Retina (tissue), 1 donor: ENCODE data around the gene FNDC3B.
"Not testable (repeated sequence)": the region's sequence is repeated elsewhere in the genome, so short reads cannot be mapped to it uniquely, and the experiment has no call there.

ENCODE experiments used
- DNase-seq: peaks from one replicate; pipeline ENCODE4 v3.0.0-alpha.2; 2016

Gene FNDC3B

GRCh38 chr3:172246107-172246844 lies 206.9 kb downstream of the FNDC3B start:
- DNase-seq, result no peak

GRCh38 chr3:172247525-172248274 lies 208.3 kb downstream of the FNDC3B start:
- no peak for DNase-seq

GRCh38 chr3:172249039-172249438 lies 209.7 kb downstream of the FNDC3B start:
- no peak for DNase-seq

GRCh38 chr3:172251211-172251610 lies 211.8 kb downstream of the FNDC3B start:
- no peak for DNase-seq

GRCh38 chr3:172253200-172253599 lies 213.8 kb downstream of the FNDC3B start:
- DNase-seq, result no peak

- no peak for DNase-seq
Measured at GRCh38 chr3:172254542-172254941, 215.2 kb downstream of the FNDC3B start.

GRCh38 chr3:172255321-172255720 lies 215.9 kb downstream of the FNDC3B start:
- DNase-seq, result not testable (repeated sequence)

- no peak for DNase-seq
Measured at GRCh38 chr3:172256101-172256734, 216.8 kb downstream of the FNDC3B start.

GRCh38 chr3:172257648-172258400 lies 218.4 kb downstream of the FNDC3B start:
- no peak for DNase-seq

GRCh38 chr3:172258624-172259023 lies 219.2 kb downstream of the FNDC3B start:
- DNase-seq, result no peak

GRCh38 chr3:172259111-172259541 lies 219.7 kb downstream of the FNDC3B start:
- no peak for DNase-seq

GRCh38 chr3:172259726-172260248 lies 220.4 kb downstream of the FNDC3B start:
- no peak for DNase-seq

GRCh38 chr3:172260381-172260780 lies 221.0 kb downstream of the FNDC3B start:
- no peak for DNase-seq

- no peak for DNase-seq
Measured at GRCh38 chr3:172261054-172261453, 221.7 kb downstream of the FNDC3B start.

GRCh38 chr3:172262991-172263608 lies 223.7 kb downstream of the FNDC3B start:
- no peak for DNase-seq

GRCh38 chr3:172263781-172264486 lies 224.6 kb downstream of the FNDC3B start:
- no peak for DNase-seq

- no peak for DNase-seq
Measured at GRCh38 chr3:172266103-172266502, 226.7 kb downstream of the FNDC3B start.

GRCh38 chr3:172268425-172268824 lies 229.0 kb downstream of the FNDC3B start:
- no peak for DNase-seq

- no peak for DNase-seq
Measured at GRCh38 chr3:172268868-172269267, 229.5 kb downstream of the FNDC3B start.

GRCh38 chr3:172270557-172271166 lies 231.3 kb downstream of the FNDC3B start:
- no peak for DNase-seq

GRCh38 chr3:172271386-172271976 lies 232.1 kb downstream of the FNDC3B start:
- no peak for DNase-seq
